Glomerular endothelial cell (primary cell): ENCODE results near the gene MPHOSPH6. TPM values are rescaled to one million over a fixed set of nuclear protein-coding genes. Genes with fewer than 3 reads are reported as not detected.
"Not testable (repeated sequence)": the region's sequence is repeated elsewhere in the genome, so short reads cannot be mapped to it uniquely, and the experiment has no call there.

ENCODE experiments used
- DNase-seq: peaks from one replicate; pipeline ENCODE4 v3.0.0-alpha.2; 2011; ENCODE audit warnings: low read depth, low spot score; ENCODE audit errors: extremely low read depth
- total RNA-seq: library from RNA; depleted of rRNA; stranded (reverse); fragments of >200 nt; gene quantifications from 2 replicates; pipeline ENCODE4 v1.2.3, GENCODE V29; 2015

The MPHOSPH6 gene
- total RNA-seq, 1 donor from 2014 or later: 30.1 TPM

DNA sequence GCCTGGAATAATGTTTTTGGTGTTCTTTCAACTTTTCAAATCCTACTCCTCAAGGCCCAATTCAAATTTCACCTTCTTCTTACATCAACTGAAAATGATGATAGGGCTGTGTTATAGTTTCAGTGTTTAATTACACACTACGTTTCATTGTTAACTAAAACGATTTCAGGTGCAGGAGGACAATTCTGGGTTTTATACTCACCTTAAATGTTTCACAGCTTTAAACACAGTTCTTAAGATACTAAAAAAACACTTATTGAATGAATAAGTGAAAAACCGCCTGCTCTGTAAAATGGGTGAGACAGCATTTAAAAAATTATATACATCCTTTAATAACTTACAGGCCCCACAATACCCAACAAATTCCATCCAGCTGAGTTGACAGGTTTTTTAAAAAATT is 6.2 kb upstream of the MPHOSPH6 start:
- no peak for DNase-seq

DNA sequence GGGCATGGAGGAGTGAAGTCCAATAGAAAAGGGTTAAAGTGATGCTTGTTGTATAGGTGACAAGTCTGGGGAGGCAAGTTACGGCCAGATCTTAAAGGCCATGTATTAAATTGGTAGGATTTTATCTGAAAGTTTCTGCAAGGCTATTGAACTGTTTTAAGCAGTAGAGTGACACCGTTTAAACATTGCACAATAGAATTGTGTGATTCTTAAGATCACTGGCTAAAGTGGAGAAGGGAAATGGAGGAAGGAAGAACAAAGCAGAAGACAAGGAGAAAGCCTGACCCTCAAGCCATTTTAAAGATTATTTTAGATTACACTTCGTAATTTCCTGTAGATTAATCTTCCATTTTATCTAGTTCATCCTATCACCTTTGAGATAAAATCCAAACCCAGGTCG is 5.6 kb upstream of the MPHOSPH6 start:
- DNase-seq: no peak

DNA sequence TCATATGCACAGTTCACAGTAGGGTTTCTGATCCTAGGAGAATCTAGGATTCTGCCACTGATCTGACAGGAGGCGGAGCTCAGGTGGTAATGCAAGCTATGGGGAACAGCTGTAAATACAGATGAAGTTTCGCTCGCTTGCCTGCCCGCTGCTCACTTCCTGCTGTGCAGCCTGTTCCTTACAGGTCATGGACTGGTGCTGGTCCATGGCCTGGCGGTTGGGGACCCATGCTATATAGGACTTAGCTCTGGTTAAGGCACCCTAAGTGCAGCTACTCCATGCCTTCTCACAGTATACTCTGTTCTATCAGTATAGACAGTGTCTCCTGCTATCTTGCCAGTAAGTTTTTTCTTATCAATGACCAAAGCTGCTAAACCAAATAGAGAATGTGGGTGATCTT is 2.4 kb downstream of the MPHOSPH6 start:
- DNase-seq: no peak

DNA sequence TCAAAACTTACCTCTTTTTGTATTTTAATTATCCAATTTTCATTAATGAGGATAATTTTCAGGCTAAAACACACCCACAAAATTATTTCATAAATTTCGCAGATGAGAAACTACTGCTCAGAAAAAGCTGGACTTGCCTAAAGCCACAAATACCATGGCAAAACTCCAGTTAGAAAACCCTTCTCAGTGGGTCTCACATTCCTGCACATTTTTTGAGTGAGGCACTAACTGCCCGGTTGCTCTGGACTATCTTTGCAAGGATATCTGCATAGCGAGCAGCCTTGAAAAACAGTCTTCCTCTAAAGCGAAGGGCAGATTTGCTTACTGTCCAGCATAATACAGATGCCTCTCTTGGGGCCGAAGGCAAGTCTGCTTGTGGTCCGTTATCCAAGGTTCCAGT is 9.8 kb downstream of the MPHOSPH6 start:
- DNase-seq: no peak

DNA sequence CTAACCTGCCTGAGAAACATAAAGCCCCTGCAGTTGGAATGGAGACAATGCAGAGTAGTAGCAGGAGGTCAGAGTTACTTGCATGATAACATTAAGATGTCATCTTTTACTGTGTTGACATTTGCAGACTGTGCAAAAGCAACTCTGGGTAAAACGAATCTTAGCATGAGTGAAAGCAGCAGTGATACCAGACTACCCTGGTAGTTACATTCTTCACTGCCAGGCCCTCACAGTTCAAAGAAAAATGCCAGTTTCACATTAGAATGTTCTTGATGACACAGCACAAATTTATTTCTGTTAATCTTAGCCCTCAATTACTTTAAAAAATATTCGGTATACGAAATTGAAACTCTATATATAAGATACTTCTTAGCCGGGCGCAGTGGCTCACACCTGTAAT is 12.2 kb downstream of the MPHOSPH6 start:
- no peak for DNase-seq

DNA sequence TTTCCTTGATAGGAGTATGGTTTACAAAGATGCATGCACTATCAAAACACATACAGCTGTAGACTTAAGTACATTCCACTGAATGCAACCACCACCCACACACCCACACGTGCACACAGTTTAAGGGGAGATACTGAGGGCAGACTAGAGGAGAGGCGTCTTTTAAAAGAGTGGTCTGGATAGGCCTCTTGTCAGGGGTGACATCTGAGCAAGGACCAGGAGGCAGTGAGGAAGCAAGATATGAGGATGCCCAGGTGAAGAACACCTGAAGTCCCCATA is 12.6 kb downstream of the MPHOSPH6 start:
- DNase-seq: no peak

DNA sequence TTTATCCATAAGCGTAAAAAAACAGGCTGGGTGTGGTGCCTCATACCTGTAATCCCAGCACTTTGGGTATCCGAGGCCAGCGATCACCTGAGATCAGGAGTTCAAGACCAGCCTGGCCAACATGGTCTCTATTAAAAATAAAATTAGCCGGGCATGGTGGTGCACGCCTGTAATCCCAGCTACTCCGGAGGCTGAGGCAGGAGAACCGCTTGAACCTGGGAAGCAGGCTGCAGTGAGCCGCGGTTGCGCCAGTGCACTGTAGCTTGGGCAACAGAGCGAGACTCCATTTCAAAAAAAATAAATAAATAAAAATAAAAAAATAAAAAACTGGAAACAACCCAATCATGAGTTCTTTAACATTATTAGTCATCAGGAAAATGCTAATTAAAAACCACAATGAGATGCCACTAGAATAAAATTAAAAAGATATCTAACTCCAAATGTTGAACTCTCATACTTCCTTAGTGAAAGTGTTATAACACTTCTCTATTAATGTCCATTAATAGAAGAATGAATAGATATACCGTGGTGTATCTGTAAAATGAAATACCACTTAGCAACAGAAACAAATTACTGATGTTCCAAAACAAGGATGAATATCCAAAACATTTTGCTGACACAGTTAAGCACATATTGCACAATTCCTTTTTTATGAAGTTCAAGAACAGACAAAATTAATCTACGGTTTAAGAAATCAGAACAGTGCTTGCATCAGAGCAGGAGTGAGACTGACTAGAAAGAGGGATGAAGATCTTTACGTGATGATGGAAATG is 13.1 kb downstream of the MPHOSPH6 start:
- no peak for DNase-seq

DNA sequence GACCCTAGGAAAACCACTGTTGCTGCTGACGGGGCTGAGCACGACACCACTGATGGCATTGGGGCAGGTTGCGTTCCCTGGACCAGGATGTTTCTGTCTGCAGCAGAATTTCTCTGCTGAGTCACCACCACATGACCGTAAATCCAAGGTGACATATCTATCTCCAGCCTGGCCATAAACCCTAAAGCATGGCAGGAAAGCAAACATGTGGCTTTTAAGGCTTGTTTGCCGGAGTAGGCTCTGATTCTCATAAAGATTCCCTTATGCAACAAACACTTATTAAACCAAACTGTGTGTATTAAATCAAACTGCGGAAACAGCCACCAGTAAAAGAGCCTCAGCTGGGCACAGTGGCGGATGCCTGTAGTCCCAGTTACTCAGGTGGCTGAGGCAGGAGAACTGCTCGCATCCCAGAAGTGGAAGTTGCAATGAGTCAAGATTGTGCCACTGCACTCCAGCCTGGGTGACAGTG is 17.3 kb downstream of the MPHOSPH6 start:
- no peak for DNase-seq

DNA sequence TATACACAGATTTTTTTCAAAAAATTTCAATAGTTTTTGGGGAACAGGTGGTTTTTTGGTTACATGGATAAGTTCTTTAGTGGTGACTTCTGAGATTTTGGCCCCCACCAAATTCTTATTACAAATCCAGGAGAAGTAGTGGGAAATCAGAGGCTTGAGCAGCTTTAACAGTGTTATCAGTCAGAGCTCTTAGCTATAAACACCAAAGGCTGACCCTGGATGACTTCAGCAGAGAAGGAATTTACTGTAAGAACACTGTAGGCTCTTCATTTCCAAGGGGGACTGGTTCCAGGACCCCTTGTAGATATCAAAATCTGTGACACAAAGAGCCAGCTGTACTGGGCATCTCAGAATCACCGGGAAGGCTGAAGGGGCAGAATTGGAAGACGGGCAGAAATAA is 17.8 kb downstream of the MPHOSPH6 start:
- DNase-seq: no peak

DNA sequence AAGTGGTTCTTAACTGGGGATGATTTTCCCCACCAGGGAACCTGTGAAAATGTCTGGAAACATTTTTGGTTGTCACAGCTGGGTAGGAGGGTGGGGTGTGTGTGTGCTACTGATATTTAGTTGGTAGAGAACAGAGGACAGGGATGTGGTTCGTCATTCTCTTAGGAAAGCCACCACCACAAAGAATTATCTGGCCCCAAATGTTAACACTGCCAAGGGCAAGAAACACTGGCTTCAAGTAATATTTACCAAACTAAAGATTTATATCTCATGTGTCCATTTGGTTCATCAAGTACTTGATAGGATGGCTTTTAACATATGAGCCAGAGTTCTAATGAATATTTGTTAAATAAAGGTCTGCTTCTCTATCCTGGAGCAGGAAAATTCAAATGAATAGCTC is 19.5 kb downstream of the MPHOSPH6 start:
- DNase-seq: no peak

DNA sequence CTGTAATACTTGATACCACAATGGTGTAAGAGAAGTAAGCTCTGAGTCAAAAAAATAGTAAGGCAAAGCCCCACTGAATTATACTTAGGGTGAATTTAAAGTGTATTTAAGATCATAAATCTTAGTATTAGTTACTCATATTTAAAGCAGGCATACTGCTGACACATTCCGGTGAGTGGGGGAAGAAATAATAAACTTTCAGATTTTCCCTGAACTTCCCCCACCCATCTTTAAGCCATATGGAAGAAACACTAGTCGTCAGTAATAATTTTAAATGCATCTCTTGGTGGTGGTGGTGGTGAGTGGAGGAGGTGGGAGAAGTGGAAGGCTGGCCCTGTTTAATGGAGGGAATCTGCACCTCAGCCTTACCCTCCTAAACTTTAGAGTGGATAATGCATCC is 20.5 kb downstream of the MPHOSPH6 start:
- DNase-seq: no peak

DNA sequence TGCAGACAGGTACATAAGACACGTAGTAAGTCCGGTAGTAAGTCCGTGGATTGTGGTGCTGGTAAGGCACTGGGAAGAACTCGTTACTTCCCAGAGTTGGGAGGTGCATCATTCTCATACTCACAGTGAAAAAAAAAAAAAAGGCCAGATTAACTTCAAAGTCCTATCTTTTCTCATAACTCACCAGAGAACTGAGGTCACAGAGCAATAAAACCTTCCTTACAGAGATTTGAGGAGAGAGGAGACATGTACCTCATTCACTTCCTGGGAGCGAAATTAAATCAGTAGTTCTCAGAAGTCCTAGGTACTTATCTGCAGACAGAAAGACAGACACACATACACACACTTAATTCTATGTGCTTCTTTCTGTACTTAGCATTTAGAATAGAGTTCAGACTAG is 22.5 kb downstream of the MPHOSPH6 start:
- no peak for DNase-seq

DNA sequence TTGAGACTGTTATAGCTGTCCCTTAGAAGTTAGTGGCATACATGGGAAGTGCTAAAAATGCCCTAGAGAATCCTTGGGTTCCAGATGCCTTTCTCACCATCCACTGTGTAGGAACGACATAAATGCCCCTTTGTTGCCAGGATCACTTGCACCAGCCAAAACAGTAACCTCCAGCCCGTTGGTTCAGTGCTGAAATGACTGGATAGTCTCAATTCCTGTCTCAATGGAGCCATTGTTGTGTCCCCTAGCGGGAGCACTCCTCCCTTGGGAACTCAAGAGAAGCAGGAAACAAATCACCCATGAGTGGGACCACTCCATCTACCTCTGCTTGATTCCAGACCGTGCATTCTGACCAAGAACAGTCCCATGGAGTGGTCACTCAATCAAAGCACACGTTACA is 23.1 kb downstream of the MPHOSPH6 start:
- no peak for DNase-seq

DNA sequence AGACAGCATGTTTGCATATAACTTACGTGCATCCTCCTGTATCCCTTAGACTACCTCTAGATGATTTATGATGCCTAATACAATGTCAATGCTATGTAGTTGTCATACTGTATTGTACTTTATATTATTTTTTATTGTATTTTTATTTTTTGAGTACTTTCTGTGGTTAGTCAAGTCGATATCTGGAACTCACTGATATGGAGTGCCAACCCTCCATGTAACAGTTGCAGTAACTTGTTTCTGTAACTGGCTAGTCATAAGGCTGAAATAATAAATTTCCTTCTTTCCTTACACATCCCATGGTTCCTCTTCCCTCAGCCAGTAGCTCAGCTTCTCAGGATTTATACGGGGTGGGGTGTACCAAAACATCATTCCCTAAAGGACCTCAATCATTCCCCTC is 23.5 kb downstream of the MPHOSPH6 start:
- no peak for DNase-seq

DNA sequence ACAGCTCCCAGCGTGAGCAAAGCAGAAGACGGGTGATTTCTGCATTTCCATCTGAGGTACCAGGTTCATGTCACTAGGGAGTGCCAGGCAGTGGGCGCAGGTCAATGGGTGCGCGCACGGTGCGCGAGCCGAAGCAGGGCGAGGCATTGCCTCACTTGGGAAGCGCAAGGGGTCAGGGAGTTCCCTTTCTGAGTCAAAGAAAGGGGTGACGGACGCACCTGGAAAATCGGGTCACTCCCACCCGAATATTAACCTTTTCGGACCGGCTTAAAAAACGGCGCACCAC is 30.8 kb downstream of the MPHOSPH6 start:
- DNase-seq: not testable (repeated sequence)

DNA sequence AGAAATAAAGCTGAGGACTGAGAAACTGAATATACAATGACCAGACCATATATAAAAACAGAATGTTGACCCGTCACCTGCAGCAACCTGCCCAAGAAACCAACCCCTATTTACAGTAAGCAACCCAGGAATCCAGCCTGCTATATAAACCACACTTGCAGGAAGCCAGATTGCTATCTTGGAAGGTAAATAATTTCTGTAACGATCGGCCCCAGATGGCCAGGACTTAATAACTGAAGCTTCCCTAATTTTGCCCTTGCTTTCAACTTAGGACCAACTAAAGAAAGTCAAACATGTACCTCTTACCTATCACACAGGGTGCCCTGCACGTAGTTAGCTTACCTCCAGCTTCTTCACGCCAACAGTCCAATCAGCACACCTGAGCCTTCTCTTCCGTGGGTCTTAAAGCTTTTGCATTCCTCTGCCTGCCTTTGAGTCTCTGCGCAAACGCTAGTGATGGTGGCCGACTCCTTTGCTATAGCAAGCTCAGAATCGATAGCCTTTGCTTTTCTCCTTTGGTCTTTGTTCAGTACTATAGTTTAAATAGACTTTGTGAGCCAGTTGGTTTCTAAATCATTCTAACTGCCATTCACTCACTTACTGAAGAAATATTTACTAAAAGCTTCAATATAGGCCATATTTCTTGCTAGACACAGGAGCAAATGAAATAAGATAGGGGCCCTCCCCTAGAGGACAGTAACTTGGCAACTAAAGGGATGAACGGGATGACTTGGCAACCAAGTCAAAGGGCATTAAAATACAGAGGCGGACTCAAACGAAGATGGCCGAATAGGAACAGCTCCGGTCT is 31.3 kb downstream of the MPHOSPH6 start:
- no peak for DNase-seq

DNA sequence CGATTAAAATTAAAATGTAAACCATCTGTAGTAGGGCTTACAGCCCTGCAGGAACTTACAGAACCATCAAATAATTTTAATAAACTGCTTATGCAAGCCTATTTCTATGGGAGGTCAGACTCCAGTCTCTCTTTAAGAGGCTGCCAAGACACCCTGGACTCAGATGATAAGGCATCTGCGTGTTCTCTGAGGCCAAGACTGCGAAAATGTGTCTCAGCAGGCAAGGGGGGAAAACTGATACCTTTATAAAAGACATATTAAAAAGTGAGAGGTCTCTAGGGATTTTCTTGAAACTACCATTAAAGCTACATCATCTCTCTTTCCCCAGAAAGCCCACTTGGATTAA is 32.2 kb downstream of the MPHOSPH6 start:
- DNase-seq: no peak

DNA sequence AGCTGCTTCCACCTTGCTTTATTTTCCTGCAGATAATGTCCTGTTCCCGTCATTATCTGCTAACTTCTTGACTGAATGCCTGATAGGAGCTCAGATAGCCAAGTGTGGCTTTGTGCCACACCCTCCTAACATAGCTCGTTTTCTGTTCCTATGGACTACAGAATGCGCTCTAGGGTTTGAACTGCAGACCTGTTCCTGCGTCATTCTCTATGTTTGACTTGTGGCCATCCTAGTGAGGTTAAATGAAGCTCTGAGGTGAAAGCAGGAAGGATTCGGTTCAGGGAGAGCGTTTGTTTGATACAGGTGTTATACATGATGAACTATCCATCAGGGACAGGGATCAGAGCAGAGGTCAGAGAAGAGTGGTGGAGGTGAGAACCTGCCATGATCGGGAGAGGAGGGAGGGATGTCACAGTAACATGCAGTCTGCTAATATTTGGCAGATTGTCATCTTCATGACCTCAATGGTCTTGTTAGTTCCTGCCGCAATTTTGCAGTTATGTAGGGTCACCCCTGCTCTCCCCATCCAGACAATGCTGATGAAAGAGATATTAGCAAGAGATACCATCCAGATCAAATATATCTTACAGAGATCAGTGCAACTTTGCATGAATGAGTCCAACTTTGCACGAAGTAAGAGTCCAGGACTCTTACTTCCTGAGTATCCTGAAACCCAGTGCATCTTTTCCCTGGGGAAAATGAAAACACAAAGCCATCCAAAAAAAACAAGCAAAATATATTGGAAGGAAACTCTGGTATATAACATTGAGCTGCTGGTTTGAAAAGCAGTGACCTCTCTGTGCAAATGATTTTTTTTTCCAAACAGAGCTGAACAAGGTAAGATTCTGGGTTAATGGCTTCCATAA is 32.8 kb downstream of the MPHOSPH6 start:
- no peak for DNase-seq

DNA sequence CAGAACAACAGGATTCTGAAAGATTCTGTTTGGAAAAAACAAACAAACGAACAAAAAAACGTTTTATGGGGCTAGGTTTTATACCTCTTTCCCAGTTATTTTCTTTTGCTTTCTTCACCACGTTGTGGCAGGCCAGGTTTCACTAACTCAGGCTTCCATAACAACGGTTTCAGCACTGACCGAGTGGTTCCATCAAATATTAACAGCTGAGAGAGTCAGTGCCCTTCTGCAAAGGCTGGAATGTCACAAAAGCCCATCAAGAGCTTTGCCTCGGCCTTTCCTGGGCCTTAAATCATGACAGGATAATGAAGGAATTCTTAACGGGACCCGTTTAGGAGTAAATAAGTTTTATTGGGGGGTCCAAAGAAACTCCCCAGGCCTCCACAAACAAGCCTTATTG is 34.2 kb downstream of the MPHOSPH6 start:
- DNase-seq: no peak

DNA sequence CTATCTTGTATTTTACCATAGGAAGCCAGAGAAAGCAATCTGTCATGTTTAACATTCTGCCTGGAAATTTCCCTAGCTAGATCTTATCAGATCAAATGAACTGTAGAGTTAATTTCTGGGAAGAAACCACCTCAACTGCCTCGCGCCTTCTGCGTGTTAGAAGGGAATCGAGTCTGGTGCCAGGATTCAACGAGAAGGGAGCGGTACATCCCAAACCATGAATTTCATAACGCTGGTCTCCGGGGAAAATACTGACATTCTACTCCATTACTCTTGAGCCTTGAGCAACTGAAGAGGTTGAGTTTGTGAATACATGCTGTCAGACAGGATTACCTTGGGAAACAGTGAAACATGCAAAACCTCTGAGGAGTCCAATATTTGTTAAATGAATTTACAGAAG is 35.2 kb downstream of the MPHOSPH6 start:
- DNase-seq: no peak

DNA sequence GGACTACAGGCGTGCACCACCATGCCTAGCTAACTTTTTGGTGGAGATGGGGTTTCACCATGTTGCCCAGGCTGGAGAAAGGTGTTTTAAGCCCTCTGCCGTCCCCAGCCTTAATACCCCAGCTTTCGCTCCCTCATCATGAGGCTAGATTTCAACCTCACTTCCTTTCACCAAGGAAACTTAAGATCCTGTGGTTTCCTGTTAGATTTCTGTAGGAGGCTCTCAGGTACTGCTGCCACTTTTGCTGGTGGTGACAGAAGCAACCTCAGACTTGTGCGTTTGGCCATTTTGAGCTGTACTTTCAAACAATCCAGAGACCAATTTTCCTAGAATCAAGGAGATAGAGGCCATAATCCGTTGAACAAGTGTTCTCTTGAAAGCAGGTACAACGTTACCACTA is 36.2 kb downstream of the MPHOSPH6 start:
- DNase-seq: no peak

DNA sequence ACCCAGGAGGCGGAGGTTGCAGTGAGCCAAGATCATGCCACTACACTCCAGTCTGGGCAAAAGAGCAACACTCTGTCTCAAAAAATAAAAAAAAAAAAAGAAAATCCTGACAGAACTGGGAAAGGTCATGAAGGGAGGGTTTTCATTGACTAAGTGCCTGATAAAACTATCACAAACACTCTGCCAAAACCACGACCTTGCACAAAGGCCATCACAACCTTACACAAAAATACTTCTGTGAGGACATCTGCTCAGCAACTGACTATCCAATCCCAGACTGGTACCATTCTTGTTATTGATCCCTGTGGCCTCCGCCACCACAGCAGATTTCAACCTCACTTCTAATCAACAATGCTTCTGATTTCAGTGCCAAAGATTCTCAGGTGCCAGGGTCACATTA is 40.1 kb downstream of the MPHOSPH6 start:
- no peak for DNase-seq
